RWPE1 (cell line): ENCODE data around the gene PNPO.
A peak's percentile ranks its signal among the peaks of the same experiment; 100 is the strongest.

Experiments used
- CTCF ChIA-PET: fragments of 350-600 bp; sonication (Branson Sonifier 250); formaldehyde crosslinking; extraction: SDS; loops from one replicate; lab custom pipeline; 2021; lab: Yijun Ruan, JAX
- POLR2A ChIA-PET: fragments of 400-600 bp; formaldehyde crosslinking; extraction: SDS; loops from one replicate; lab custom pipeline; 2020; ENCODE audit warnings: antibody characterized with exemption; ENCODE audit not compliant: low non-redundant PET; lab: Yijun Ruan, JAX
- DNase-seq: peaks from one replicate; pipeline ENCODE4 v3.0.0; 2012; ENCODE audit warnings: low spot score
- H3K27ac ChIP-seq: fragments of 450-650 bp; 2 replicates; pipeline ENCODE4 v1.5.1; 2017
- TF ChIP-seq, protein P1 (sequence below): fragments of 450-650 bp; conservative IDR thresholded peaks from 2 replicates; pipeline ENCODE4 v1.5.1; 2017; ENCODE audit warnings: low read depth, mild to moderate bottlenecking

The PNPO gene

DNA sequence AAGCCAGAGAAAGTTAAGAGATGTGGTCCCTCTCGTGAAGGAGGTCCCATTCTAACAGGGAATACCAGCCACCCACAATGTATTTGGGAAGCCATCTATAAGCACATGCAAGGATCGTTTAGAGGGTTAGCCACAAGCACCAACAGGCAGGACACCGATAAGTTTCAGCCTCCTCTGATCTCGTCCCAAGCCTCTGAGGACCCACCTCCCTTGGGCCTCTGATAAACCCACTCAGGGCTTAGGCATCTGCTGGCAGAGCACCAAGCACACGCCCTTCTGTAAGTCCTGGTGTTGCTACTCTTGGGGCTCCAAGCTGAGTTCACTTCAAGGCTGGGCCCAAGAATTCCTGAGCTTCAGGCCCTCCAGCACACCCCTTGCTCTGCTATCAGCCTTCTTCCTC, 5.4 kb upstream of the PNPO start:
- H3K27ac ChIP-seq = peak overlapping the region; percentile 86
- POLR2A ChIA-PET = no interaction called here

DNA sequence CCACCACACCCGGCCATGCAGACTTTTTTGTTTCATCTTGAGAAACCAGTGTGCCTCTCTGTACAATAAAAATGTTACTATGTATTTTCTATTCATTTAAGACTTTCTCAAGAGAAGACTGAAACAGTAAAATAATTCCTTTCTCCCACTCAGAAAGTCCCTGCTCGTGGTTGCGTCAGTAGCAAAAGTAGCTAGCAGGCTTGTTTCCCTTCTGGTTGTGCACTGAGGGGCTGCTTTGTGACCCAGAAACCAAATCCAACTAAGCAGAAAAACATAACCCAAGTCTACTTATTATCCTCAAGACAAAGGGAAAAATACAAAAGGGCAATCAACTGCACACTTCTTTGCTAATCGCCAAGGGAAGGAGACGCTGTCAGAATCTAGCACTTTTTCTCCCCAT, 3.4 kb upstream of the PNPO start:
- ChIA-PET CTCF (no interaction called here), POLR2A (no interaction called here)
- TF ChIP-seq, protein P1, sequence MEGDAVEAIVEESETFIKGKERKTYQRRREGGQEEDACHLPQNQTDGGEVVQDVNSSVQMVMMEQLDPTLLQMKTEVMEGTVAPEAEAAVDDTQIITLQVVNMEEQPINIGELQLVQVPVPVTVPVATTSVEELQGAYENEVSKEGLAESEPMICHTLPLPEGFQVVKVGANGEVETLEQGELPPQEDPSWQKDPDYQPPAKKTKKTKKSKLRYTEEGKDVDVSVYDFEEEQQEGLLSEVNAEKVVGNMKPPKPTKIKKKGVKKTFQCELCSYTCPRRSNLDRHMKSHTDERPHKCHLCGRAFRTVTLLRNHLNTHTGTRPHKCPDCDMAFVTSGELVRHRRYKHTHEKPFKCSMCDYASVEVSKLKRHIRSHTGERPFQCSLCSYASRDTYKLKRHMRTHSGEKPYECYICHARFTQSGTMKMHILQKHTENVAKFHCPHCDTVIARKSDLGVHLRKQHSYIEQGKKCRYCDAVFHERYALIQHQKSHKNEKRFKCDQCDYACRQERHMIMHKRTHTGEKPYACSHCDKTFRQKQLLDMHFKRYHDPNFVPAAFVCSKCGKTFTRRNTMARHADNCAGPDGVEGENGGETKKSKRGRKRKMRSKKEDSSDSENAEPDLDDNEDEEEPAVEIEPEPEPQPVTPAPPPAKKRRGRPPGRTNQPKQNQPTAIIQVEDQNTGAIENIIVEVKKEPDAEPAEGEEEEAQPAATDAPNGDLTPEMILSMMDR = no peak
- no peak for DNase-seq
- H3K27ac ChIP-seq = no peak overlapping the region; the same call in 1 of the 2 replicates

More for the DNA sequence above, 5.4 kb upstream of the PNPO start:
- CTCF ChIA-PET = interaction anchor here (0.6 to 1.2 kb wide), 5 partner anchors 11 to 1096 kb away, joined by 4 to 8 read pairs (median 5); partner anchors contain the start of genes LRRC46 and MRPL10
- peak; percentile 89 for DNase-seq
- TF ChIP-seq, protein P1 = no peak

DNA sequence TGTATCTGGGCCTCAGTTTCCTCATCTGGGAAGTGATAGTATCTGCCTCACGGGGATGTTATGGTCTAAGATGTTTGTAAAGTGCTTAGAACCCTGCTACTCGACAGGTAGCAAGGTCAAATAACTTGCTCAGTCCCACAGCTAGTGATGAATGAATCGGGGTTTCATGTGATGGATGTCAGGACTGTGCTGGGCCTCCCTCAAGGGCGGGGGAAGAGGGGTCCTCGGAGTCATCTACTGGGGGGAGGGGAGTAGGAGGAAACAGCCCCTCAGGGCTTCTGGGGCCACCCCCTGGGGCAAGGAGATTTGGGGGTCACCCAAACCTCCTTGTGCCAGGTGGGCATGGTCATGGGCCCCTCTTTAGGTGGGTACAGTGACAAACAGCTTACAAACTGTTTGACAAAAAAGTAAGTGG, 732 bp downstream of the PNPO start:
- ChIA-PET CTCF (interaction anchor here (0.9 to 1.1 kb wide), 6 partner anchors 9 to 99 kb away, joined by 3 read pairs; no protein-coding TSS in a partner anchor), POLR2A (interaction anchor here (0.5 to 1.5 kb wide), 2 partner anchors 8 to 103 kb away, joined by 3 to 4 read pairs; no protein-coding TSS in a partner anchor)
- TF ChIP-seq, protein P1 = no peak
- no peak for DNase-seq
- H3K27ac ChIP-seq = peak overlapping the region; percentile 84

DNA sequence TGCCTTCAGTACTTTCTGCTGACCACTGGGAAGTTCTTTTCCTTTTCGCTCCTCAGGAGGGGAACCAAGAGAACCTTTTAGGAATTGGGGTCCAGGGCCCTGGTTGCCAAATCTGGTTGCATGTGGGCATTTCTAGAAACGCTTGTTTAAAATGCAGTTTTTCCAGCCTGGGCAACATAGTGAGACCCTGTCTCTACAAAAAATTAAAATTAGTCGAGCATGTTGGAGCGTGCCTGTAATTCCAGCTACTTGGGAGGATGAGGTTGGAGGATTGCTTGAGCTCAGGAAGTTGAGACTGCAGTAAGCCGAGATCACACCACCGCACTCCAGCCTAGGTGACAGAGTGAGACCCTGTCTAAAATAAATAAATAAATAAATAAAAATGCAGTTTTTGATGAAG, 1.2 kb downstream of the PNPO start:
- TF ChIP-seq, protein P1 = no peak
- CTCF ChIA-PET = interaction anchor here (1.0 to 1.1 kb wide), 3 partner anchors 9 to 53 kb away, joined by 3 read pairs; no protein-coding TSS in a partner anchor
- no peak for DNase-seq
- POLR2A ChIA-PET = no interaction called here
- H3K27ac ChIP-seq = peak overlapping the region; percentile 84

DNA sequence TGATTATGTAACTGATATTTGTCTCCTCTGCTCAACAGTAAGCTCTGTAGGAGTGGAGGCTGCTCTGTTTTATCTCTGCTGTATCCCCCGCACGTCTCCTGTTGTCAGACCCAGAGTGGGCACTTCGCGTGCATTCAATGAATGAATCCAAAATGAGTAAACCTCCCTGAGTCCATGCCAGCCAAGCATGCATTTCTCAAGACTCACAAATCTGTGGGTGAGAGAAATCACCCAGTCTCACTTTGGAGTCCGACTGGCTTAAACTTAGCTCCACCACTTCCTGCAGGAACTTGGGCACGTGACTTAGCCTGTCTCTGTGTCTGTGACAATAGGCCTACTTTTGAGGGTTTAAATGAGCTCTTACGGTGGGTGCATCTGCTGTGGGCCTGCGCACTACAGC, 3.7 kb downstream of the PNPO start:
- peak overlapping the region; percentile 76 for H3K27ac ChIP-seq
- CTCF ChIA-PET = interaction anchor here (1.3 kb wide), 1 partner anchor 104 kb away, joined by 3 read pairs; no protein-coding TSS in a partner anchor
- no peak for DNase-seq
- TF ChIP-seq, protein P1 = no peak
- POLR2A ChIA-PET = no interaction called here

DNA sequence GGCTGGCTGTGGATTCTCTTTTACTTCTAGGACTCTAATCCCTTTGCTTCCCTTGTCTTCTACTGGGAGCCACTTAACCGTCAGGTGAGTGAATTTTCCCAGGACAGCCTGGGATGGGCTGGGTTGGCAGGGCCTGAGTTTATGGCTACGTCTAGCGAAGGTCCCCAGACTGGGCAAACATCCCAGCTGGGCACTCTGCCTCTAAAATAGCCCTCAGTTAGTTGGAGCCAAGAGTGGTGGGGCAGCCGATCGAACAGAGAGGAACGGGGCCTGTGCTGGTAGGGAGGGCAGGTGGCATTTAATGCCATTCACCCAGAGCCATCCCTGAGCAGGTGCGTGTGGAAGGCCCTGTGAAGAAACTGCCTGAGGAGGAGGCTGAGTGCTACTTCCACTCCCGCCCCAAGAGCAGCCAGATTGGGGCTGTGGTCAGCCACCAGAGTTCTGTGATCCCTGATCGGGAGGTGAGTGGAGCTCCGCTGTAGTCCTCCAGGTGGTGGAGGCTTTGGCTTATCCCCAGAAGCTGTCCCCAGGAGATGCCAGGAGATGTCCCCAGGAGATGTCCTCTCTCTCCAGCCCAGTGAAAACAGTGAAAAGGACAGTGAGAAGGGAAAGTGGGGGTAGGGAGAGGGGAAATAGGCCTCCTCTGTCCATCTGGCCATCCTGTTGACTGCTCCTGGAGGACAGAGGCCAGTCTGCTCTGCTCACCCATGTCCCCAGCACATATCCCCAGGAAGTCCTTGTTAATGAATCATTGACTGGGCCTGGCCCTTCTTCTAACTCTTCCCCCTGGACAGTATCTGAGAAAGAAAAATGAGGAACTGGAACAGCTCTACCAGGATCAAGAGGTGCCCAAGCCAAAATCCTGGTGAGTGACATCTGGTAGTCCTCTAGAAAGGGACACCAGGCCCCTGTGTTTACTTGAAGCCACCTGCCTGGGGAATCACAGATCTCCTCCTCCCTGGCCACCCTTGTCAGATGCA, 4.4 kb downstream of the PNPO start:
- peak overlapping the region; percentile 76 for H3K27ac ChIP-seq
- CTCF ChIA-PET = interaction anchor here (0.6 to 1.8 kb wide), 9 partner anchors 12 to 1269 kb away, joined by 3 to 15 read pairs (median 5); partner anchors contain the start of genes CDK5RAP3, PRR15L and SP2
- no peak for DNase-seq
- TF ChIP-seq, protein P1 = no peak
- POLR2A ChIA-PET = no interaction called here
